Measurements from ENCODE around the gene RAB36. TPM values are rescaled to one million over a fixed set of nuclear protein-coding genes. Genes with fewer than 3 reads are reported as not detected.

RAB36 gene
- total and polyA plus RNA-seq, 4 donors, result 4.4 to 27.5 (median 9.6) TPM

DNA sequence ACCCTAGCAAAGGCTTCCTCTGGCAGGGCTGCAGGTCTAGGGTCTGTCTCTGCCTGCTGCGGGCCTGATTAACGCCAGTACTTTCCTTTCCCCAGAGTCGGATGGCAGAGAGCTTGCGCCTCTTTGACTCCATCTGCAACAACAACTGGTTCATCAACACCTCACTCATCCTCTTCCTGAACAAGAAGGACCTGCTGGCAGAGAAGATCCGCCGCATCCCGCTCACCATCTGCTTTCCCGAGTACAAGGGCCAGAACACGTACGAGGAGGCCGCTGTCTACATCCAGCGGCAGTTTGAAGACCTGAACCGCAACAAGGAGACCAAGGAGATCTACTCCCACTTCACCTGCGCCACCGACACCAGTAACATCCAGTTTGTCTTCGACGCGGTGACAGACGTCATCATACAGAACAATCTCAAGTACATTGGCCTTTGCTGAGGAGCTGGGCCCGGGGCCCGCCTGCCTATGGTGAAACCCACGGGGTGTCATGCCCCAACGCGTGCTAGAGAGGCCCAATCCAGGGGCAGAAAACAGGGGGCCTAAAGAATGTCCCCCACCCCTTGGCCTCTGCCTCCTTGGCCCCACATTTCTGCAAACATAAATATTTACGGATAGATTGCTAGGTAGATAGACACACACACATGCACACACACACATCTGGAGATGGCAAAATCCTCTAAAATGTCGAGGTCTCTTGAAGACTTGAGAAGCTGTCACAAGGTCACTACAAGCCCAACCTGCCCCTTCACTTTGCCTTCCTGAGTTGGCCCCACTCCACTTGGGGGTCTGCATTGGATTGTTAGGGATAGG is 22.1 kb upstream of the RAB36 start:
- 95 to 97% methylated on average over 26 of the region's 26 CpGs for WGBS, 2 donors
- DNase-seq, result no peak
- H3K9ac ChIP-seq (ENCODE audit: insufficient read depth in 1 of 2, low read length in 2 of 2), result no peak overlapping the region

DNA sequence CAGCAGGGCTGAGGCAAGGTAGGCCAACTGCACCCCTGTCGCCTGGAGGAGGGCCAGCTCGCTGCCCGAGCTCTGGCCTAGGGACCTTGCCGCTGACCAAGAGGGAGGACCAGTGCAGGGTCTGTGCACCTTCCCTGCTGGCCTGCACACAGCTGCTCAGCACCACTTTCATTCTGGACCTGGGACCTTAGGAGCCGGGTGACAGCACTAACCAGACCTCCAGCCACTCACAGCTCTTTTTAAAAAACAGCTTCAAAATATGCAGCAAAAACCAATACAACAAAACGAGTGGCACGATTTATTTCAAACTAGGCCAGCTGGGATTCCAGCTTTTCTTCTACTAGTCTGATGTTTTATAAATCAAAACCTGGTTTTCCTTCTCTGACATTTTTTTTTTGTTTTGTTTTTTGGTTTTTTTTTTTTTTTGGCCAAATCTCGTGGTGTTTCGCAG is 21.4 kb upstream of the RAB36 start:
- WGBS, 2 donors, result 83 to 89% methylated on average over 9 of the region's 9 CpGs
- Histone ChIP-seq H3K36me3 (ENCODE audit: control insufficient read depth in 4 of 4, insufficient read depth in 4 of 4, low read length in 4 of 4) (no peaks in the 10 kb centered on the region), H3K9ac (ENCODE audit: insufficient read depth in 1 of 2, low read length in 2 of 2) (no peak overlapping the region), H3K27ac (ENCODE audit: low read depth in 1 of 2, low read length in 1 of 2) (no peak overlapping the region), H3K9me3 (ENCODE audit: control insufficient read depth in 4 of 4, insufficient read depth in 3 of 4, low read length in 3 of 4) (peaks cover 0 to 2% (median 0%) of the 10 kb centered on the region in 4 donors), H3K4me3 (no peak overlapping the region), H3K27me3 (ENCODE audit: control insufficient read depth in 3 of 3, insufficient read depth in 3 of 3, low read length in 2 of 3) (no peaks in the 10 kb centered on the region), H3K4me1 (ENCODE audit: control insufficient read depth in 5 of 5, insufficient read depth in 5 of 5, low read length in 5 of 5) (peaks cover 0 to 6% (median 0%) of the 10 kb centered on the region in 5 donors)
- ATAC-seq (ENCODE audit: insufficient read depth, low FRiP score), result no peak
- TF ChIP-seq, protein P1, sequence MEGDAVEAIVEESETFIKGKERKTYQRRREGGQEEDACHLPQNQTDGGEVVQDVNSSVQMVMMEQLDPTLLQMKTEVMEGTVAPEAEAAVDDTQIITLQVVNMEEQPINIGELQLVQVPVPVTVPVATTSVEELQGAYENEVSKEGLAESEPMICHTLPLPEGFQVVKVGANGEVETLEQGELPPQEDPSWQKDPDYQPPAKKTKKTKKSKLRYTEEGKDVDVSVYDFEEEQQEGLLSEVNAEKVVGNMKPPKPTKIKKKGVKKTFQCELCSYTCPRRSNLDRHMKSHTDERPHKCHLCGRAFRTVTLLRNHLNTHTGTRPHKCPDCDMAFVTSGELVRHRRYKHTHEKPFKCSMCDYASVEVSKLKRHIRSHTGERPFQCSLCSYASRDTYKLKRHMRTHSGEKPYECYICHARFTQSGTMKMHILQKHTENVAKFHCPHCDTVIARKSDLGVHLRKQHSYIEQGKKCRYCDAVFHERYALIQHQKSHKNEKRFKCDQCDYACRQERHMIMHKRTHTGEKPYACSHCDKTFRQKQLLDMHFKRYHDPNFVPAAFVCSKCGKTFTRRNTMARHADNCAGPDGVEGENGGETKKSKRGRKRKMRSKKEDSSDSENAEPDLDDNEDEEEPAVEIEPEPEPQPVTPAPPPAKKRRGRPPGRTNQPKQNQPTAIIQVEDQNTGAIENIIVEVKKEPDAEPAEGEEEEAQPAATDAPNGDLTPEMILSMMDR (IDR thresholded peaks at IDR 0.05; ENCODE audit: control extremely low read depth, extremely low read depth), result no peak
- no peak for DNase-seq

More for the DNA sequence above, 22.1 kb upstream of the RAB36 start:
- Histone ChIP-seq H3K36me3 (ENCODE audit: control insufficient read depth in 4 of 4, insufficient read depth in 4 of 4, low read length in 4 of 4) (no peaks in the 10 kb centered on the region), H3K27me3 (ENCODE audit: control insufficient read depth in 3 of 3, insufficient read depth in 3 of 3, low read length in 2 of 3) (no peaks in the 10 kb centered on the region), H3K27ac (ENCODE audit: low read depth in 1 of 2, low read length in 1 of 2) (no peak overlapping the region), H3K9me3 (ENCODE audit: control insufficient read depth in 4 of 4, insufficient read depth in 3 of 4, low read length in 3 of 4) (peaks cover 0 to 2% (median 0%) of the 10 kb centered on the region in 4 donors), H3K4me1 (ENCODE audit: control insufficient read depth in 5 of 5, insufficient read depth in 5 of 5, low read length in 5 of 5) (peaks cover 0 to 4% (median 0%) of the 10 kb centered on the region in 5 donors), H3K4me3 (no peak overlapping the region)
- ATAC-seq (ENCODE audit: insufficient read depth, low FRiP score), result no peak
- TF ChIP-seq, protein P1 (IDR thresholded peaks at IDR 0.05; ENCODE audit: control extremely low read depth, extremely low read depth), result no peak

DNA sequence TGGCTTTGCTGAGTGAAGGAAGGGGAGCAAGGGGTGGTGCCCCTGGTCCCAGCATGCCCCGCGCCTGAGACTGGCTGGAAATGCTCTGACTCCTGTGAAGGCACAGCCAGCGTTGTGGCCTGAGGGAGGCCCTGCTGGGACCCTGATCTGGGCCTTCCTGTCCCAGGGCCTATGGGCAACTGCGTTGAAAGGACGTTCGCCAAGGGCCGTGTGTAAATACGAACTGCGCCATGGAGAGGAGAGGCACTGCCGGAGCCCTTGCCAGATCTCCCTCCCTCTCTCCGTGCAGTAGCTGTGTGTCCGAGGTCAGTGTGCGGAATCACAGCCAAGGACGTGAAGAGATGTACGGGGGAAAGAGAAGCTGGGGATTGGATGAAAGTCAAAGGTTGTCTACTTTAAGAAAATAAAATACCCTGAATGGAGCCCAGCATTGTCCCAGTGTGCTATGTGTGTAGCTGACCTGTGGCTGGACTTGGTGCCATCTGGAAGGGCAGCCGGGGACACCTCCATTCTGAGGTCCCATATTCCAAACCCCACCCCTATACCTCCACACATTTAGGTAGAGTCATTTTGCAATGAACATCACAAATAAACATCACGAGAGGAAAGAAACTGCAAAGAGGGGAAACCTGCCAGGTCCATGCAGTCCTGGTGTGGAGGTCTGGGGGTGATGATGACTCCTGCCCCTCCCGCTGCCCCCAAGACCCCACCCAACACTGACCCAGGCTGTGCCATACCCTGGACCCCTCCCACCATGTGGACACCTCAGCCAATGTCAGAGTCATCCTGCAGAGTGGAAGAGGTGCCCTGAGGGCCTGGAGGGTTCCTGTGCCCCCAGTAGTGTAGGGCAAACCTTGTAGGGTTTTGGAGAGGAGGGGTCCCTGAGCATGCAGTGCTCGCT is 20.4 kb upstream of the RAB36 start:
- no peaks in the 10 kb centered on the region for H3K36me3 ChIP-seq (ENCODE audit: control insufficient read depth in 4 of 4, insufficient read depth in 4 of 4, low read length in 4 of 4)
- no peak overlapping the region for H3K27ac ChIP-seq (ENCODE audit: low read depth in 1 of 2, low read length in 1 of 2)
- H3K27me3 ChIP-seq (ENCODE audit: control insufficient read depth in 3 of 3, insufficient read depth in 3 of 3, low read length in 2 of 3), result no peaks in the 10 kb centered on the region
- 67 to 86% methylated on average over 19 of the region's 19 CpGs for WGBS, 2 donors
- TF ChIP-seq, protein P1 (IDR thresholded peaks at IDR 0.05; ENCODE audit: control extremely low read depth, extremely low read depth), result no peak
- peak in 1 of 3 donors; percentile 30 for DNase-seq
- ATAC-seq (ENCODE audit: insufficient read depth, low FRiP score), result no peak
- H3K9ac ChIP-seq (ENCODE audit: insufficient read depth in 1 of 2, low read length in 2 of 2), result no peak overlapping the region
- H3K9me3 ChIP-seq (ENCODE audit: control insufficient read depth in 4 of 4, insufficient read depth in 3 of 4, low read length in 3 of 4), result peaks cover 0 to 2% (median 0%) of the 10 kb centered on the region in 4 donors
- H3K4me3 ChIP-seq, result no peak overlapping the region
- H3K4me1 ChIP-seq (ENCODE audit: control insufficient read depth in 5 of 5, insufficient read depth in 5 of 5, low read length in 5 of 5), result peaks cover 0 to 6% (median 0%) of the 10 kb centered on the region in 5 donors

Measured in lung (tissue), 12 donors.